ENCODE measurements around the gene ZNF764. TPM values are rescaled to one million over a fixed set of nuclear protein-coding genes. Genes with fewer than 3 reads are reported as not detected.

Gene ZNF764
- total RNA-seq, 6 experiments from 2014 or later = 5.1 to 6.8 (median 5.7) TPM

- Mint-ChIP-seq H3K27ac (no peak overlapping the region), H3K4me3 (no peak overlapping the region), H3K9me3 (no peaks in the 10 kb centered on the region), H3K4me1 (ENCODE audit: low read depth) (peaks cover 12% of the 10 kb centered on the region; the same call in 1 of the 2 replicates), H3K36me3 (ENCODE audit: low read depth) (no peaks in the 10 kb centered on the region), H3K27me3 (ENCODE audit: insufficient read depth) (peaks cover 4% of the 10 kb centered on the region)
- DNase-seq = no peak
- no peak for TF ChIP-seq CTCF (IDR thresholded peaks at IDR 0.05)
Measured at GRCh38 chr16:30562021-30562420, 3.8 kb upstream of the ZNF764 start.

GRCh38 chr16:30561089-30561816 lies 3.1 kb upstream of the ZNF764 start:
- no peak for TF ChIP-seq CTCF (IDR thresholded peaks at IDR 0.05)
- DNase-seq = no peak
- H3K36me3 Mint-ChIP-seq (ENCODE audit: low read depth) = peaks cover 2% of the 10 kb centered on the region
- H3K27me3 Mint-ChIP-seq (ENCODE audit: insufficient read depth) = peaks cover 4% of the 10 kb centered on the region
- no peak overlapping the region for H3K27ac Mint-ChIP-seq
- H3K4me1 Mint-ChIP-seq (ENCODE audit: low read depth) = peaks cover 14% of the 10 kb centered on the region
- H3K4me3 Mint-ChIP-seq = no peak overlapping the region
- no peaks in the 10 kb centered on the region for H3K9me3 Mint-ChIP-seq

- peaks cover 6% of the 10 kb centered on the region for H3K36me3 Mint-ChIP-seq (ENCODE audit: low read depth)
Measured at GRCh38 chr16:30559690-30560089, 1.5 kb upstream of the ZNF764 start.

GRCh38 chr16:30558789-30559377 lies 709 bp upstream of the ZNF764 start:
- Mint-ChIP-seq H3K4me3 (peak overlapping the region; percentile 90), H3K4me1 (ENCODE audit: low read depth) (peaks cover 17% of the 10 kb centered on the region), H3K36me3 (ENCODE audit: low read depth) (peaks cover 11% of the 10 kb centered on the region), H3K27me3 (ENCODE audit: insufficient read depth) (no peaks in the 10 kb centered on the region; the same call in none of the 2 replicates), H3K9me3 (no peaks in the 10 kb centered on the region), H3K27ac (peak overlapping the region; percentile 84)
- no peak for TF ChIP-seq CTCF (IDR thresholded peaks at IDR 0.05)
- DNase-seq = no peak

More at GRCh38 chr16:30559690-30560089, 1.5 kb upstream of the ZNF764 start:
- TF ChIP-seq CTCF (IDR thresholded peaks at IDR 0.05) = no peak
- peaks cover 17% of the 10 kb centered on the region for H3K4me1 Mint-ChIP-seq (ENCODE audit: low read depth)
- H3K27me3 Mint-ChIP-seq (ENCODE audit: insufficient read depth) = peaks cover 1% of the 10 kb centered on the region
- H3K27ac Mint-ChIP-seq = no peak overlapping the region
- DNase-seq = no peak
- H3K4me3 Mint-ChIP-seq = no peak overlapping the region
- no peaks in the 10 kb centered on the region for H3K9me3 Mint-ChIP-seq

GRCh38 chr16:30557707-30557956 lies 542 bp downstream of the ZNF764 start:
- no peaks in the 10 kb centered on the region; the same call in none of the 2 replicates for H3K27me3 Mint-ChIP-seq (ENCODE audit: insufficient read depth)
- peak overlapping the region; percentile 90 for H3K4me3 Mint-ChIP-seq
- peaks cover 11% of the 10 kb centered on the region for H3K36me3 Mint-ChIP-seq (ENCODE audit: low read depth)
- TF ChIP-seq CTCF (IDR thresholded peaks at IDR 0.05) = no peak; the same call in 1 of the 2 replicates
- H3K9me3 Mint-ChIP-seq = no peaks in the 10 kb centered on the region
- peaks cover 17% of the 10 kb centered on the region for H3K4me1 Mint-ChIP-seq (ENCODE audit: low read depth)
- peak overlapping the region; percentile 84 for H3K27ac Mint-ChIP-seq
- no peak for DNase-seq
